Dedifferentiated amniotic fluid mesenchymal stem cell (primary cell): ENCODE results near the gene CYP1A1.

Source experiments
- DNase-seq: peaks from one replicate; pipeline ENCODE4 v3.0.0-alpha.2; 2016; ENCODE audit errors: extremely low spot score

The CYP1A1 gene

DNA sequence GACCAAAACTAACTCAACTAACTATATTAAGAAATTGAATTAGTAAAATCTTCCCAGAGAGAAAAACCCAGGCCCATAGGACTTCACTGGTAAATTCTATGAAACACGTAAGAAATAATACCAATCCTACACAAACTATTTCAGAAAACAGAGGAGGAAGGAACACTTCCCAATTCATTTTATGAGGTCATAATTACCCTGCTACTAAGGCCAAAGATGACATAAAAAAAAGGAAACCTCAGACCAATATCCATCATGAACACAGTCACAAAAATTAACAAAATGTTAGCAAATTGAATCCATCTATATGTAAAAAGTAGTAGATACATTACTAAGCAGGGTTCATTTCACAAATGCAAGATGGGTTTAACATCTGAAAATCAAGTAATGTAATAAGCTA is 33.0 kb downstream of the CYP1A1 start:
- DNase-seq = no peak

DNA sequence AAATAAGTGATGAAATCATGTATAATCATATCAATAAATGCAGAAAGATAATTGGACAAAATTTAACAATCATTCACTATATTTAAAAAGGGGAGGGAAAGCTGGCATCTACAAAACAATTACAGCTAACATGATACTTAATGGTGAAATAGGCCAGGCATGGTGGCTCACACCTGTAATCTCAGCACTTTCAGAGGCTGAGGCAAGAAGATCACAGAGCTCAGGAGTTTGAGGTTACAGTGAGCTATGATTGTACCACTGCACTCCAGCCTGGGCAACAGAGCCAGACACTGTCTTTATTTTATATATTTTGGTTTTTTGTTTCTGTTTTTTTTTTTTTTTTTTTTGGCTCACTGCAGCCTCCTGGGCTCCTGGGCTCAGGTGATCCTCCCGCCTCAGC is 41.6 kb downstream of the CYP1A1 start:
- DNase-seq = no peak

GRCh38 chr15:74682954-74683353 is 42.4 kb downstream of the CYP1A1 start:
- DNase-seq = no peak

- no peak for DNase-seq
Observed at GRCh38 chr15:74680456-74680855, 44.9 kb downstream of the CYP1A1 start.

- no peak for DNase-seq
Observed at GRCh38 chr15:74676801-74677200, 48.5 kb downstream of the CYP1A1 start.

GRCh38 chr15:74674161-74674560 is 51.2 kb downstream of the CYP1A1 start:
- DNase-seq = no peak

DNA sequence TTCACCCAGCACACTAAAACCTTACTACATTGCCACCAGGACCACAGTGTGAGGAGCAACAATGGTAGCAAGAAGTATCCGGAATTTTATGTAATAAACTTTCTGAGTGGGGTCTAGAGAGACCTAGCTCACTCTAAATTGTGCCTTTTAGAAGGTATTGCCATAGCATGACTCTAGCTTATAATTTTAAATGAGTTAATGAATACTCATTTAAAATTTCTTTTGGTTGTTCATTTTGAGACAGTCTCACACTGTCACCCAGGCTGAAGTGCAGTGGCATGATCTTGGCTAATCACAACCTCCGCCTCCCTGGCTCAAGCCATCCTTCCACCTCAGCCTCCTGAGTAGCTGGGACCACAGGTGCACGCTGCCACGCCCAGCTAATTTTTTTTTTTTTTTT is 55.7 kb downstream of the CYP1A1 start:
- DNase-seq = no peak
